Rectal smooth muscle tissue (tissue), 1 donor: ENCODE data around the gene GRHL3.

ENCODE experiments used
- H3K27ac ChIP-seq: one replicate; pipeline ENCODE4 v1.7.0; 2013; ENCODE audit warnings: low read depth, low read length, inconsistent platforms
- H3K27me3 ChIP-seq: one replicate; pipeline ENCODE4 v1.7.0; 2013; ENCODE audit warnings: low read length; ENCODE audit not compliant: control insufficient read depth, insufficient read depth
- H3K36me3 ChIP-seq: one replicate; pipeline ENCODE4 v1.7.0; 2013; ENCODE audit warnings: low read length; ENCODE audit not compliant: control insufficient read depth, insufficient read depth
- H3K4me1 ChIP-seq: one replicate; pipeline ENCODE4 v1.7.0; 2013; ENCODE audit warnings: low read length; ENCODE audit not compliant: control insufficient read depth, insufficient read depth
- H3K4me3 ChIP-seq: one replicate; pipeline ENCODE4 v1.7.0; 2013; ENCODE audit warnings: low read length
- H3K9ac ChIP-seq: one replicate; pipeline ENCODE4 v1.7.0; 2013; ENCODE audit warnings: low read length

GRHL3 gene

GRCh38 chr1:24311741-24312140 is 7.4 kb upstream of the GRHL3 start:
- Histone ChIP-seq H3K27me3 (no peaks in the 10 kb centered on the region), H3K27ac (no peak overlapping the region), H3K4me1 (no peaks in the 10 kb centered on the region)

DNA sequence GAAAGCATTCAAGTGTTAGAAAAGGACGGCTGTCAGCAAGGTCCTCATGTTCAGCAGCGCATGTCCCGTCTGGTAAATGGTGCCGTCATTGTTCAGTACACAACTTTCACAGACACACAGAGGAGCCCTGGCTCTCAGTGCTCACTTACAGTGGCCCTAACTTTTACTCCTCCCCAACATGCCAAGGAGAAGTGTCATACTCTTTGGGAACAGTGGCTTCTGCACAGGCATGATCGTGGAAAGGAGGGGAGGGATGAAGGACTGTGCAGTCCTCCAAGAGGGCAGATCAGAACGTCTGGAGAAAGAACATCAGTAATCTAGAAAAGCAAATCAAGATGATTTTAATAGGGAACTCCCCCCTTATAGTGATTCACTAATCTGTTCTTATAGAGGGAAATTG is 3.8 kb upstream of the GRHL3 start:
- Histone ChIP-seq H3K4me3 (no peak overlapping the region), H3K36me3 (no peaks in the 10 kb centered on the region), H3K9ac (no peak overlapping the region), H3K27me3 (peaks cover 2% of the 10 kb centered on the region), H3K27ac (no peak overlapping the region), H3K4me1 (no peaks in the 10 kb centered on the region)

More at GRCh38 chr1:24311741-24312140, 7.4 kb upstream of the GRHL3 start:
- Histone ChIP-seq H3K4me3 (no peak overlapping the region), H3K36me3 (no peaks in the 10 kb centered on the region), H3K9ac (no peak overlapping the region)

DNA sequence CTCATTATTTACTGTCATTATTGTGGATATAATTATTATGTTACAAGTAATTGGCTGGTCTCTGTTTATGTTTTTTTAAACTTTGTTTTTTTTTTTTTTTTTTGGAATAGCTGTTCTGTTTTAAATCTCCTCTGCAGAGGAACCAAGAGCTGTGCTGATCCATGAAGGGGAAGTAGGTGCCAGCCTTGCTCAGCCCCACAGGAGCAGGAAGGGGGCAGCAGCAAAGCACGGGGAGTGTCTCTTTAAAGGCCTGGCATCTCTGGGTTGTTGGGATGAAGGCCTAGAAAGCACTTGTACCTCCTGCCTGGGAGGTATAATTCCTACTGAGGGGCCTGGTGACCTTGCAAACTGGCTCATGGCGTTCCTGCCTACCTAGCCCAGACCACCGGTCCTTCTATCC is 2.5 kb upstream of the GRHL3 start:
- Histone ChIP-seq H3K27me3 (peaks cover 2% of the 10 kb centered on the region), H3K4me3 (no peak overlapping the region), H3K9ac (no peak overlapping the region), H3K36me3 (no peaks in the 10 kb centered on the region), H3K4me1 (no peaks in the 10 kb centered on the region), H3K27ac (no peak overlapping the region)

- Histone ChIP-seq H3K36me3 (no peaks in the 10 kb centered on the region), H3K27ac (no peak overlapping the region), H3K4me3 (no peak overlapping the region), H3K9ac (no peak overlapping the region), H3K4me1 (no peaks in the 10 kb centered on the region), H3K27me3 (peaks cover 2% of the 10 kb centered on the region)
These were observed 2.1 kb upstream of the GRHL3 start for GRCh38 chr1:24317081-24317480.

DNA sequence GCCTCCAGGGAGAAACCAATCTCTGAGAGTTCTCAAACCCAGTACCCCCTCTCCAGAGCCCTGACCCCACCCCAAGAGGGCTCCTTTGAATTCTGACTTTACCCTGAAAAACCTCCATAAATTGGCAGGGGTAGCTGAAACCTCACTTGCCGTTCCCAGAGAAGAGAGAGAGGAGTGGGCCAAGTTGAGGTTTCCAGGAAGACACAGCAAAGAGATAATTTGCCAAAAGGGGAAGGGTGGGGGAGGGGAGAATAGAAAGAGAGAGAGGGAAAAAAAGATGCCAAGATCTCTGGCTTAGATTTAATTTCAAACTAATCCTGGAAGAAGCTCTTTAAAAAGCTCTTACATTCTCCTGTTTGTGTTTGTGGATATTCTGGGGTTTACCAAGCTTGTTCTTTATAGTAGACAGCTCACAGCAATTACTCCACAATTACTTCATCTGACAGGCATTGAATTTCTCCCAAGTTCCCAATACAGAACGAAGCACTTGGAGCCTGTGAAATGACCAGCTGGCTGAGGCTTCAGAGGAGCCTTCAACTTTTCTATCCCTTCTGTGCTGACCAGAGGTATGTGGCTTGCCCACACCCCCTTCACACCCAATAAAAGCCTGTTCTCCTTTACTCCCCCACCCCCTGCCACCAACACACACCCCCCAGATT is 1.1 kb upstream of the GRHL3 start:
- no peak overlapping the region for H3K4me3 ChIP-seq
- no peak overlapping the region for H3K27ac ChIP-seq
- H3K9ac ChIP-seq, result no peak overlapping the region
- H3K36me3 ChIP-seq, result no peaks in the 10 kb centered on the region
- no peaks in the 10 kb centered on the region for H3K4me1 ChIP-seq
- H3K27me3 ChIP-seq, result peaks cover 2% of the 10 kb centered on the region

GRCh38 chr1:24318615-24319311 is 394 bp upstream of the GRHL3 start:
- Histone ChIP-seq H3K4me1 (no peaks in the 10 kb centered on the region), H3K27ac (no peak overlapping the region), H3K36me3 (no peaks in the 10 kb centered on the region), H3K4me3 (no peak overlapping the region), H3K27me3 (peaks cover 2% of the 10 kb centered on the region), H3K9ac (no peak overlapping the region)

DNA sequence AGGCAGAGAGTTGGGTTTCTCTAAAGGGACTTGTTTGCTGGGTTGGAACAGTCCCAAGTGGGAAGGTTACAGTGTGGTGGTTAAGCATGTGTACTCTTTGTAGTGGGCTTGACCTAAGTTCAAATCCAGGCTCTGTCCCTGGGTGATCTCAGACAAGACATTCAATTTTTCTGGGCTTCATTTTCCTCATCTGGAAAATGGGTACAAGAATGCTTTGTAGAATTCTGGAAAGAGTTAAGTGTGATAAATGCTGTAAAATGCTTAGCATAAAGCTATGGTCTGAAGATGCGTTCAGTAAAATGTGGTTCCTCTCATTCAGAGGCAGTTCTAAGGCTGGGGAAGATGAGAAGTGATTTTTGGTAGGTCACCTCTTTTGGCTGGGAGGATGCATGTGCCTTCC is 805 bp downstream of the GRHL3 start:
- no peaks in the 10 kb centered on the region for H3K36me3 ChIP-seq
- H3K4me3 ChIP-seq, result no peak overlapping the region
- H3K27ac ChIP-seq, result no peak overlapping the region
- H3K4me1 ChIP-seq, result no peaks in the 10 kb centered on the region
- H3K9ac ChIP-seq, result no peak overlapping the region
- peaks cover 2% of the 10 kb centered on the region for H3K27me3 ChIP-seq

GRCh38 chr1:24321126-24321525 is 2.0 kb downstream of the GRHL3 start:
- no peak overlapping the region for H3K9ac ChIP-seq
- no peaks in the 10 kb centered on the region for H3K4me1 ChIP-seq
- peak overlapping the region; percentile 57 for H3K4me3 ChIP-seq
- no peak overlapping the region for H3K27ac ChIP-seq
- peaks cover 2% of the 10 kb centered on the region for H3K27me3 ChIP-seq
- H3K36me3 ChIP-seq, result no peaks in the 10 kb centered on the region

DNA sequence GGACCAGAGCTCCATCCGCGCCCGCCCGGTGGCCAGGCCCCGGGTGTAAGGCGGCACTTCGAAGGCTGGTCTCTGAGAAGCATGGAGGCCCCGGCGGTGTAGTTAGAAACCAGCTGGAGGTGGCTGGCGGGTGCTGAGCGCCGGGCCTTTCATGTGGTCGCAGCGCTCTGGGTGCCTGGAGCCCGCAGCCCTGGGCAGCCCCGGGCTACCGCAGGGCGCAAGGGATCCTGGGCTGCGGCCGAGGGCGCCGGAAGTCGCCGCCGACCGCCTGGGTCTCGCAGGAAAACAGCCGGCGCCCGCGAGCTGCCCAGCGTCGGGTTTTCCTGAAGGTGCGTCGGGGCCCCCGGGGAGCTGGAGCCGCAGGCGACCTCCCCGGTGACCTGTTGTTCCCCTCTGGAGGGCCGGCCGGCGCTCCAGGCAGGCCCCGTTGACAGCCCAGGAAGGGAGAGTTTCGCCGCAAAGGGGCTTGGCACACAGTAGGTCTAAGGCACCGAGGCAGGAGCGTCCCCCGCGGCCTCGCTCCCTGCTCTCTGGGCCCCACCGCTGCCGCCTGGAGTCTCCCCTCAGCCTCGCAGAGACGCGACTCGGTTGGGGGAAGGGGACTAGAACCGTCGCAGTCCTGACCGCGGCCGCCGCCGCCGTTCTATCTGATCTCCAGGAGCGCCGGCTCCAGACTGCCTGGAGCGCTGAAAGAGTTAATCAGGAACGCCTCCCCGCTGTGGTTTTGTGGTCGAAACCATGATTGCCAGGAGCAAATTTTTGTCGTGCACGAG is 2.7 kb downstream of the GRHL3 start:
- Histone ChIP-seq H3K9ac (peak overlapping the region; percentile 46), H3K36me3 (no peaks in the 10 kb centered on the region), H3K27me3 (peaks cover 2% of the 10 kb centered on the region), H3K4me3 (peak overlapping the region; percentile 57), H3K27ac (no peak overlapping the region), H3K4me1 (no peaks in the 10 kb centered on the region)

- no peaks in the 10 kb centered on the region for H3K36me3 ChIP-seq
- H3K4me3 ChIP-seq, result peak overlapping the region; percentile 57
- peaks cover 2% of the 10 kb centered on the region for H3K27me3 ChIP-seq
- no peak overlapping the region for H3K27ac ChIP-seq
- H3K4me1 ChIP-seq, result no peaks in the 10 kb centered on the region
- H3K9ac ChIP-seq, result no peak overlapping the region
These were observed 3.5 kb downstream of the GRHL3 start for GRCh38 chr1:24322470-24323177.

- H3K27me3 ChIP-seq, result peaks cover 2% of the 10 kb centered on the region
- no peaks in the 10 kb centered on the region for H3K4me1 ChIP-seq
- H3K36me3 ChIP-seq, result no peaks in the 10 kb centered on the region
- no peak overlapping the region for H3K4me3 ChIP-seq
- no peak overlapping the region for H3K27ac ChIP-seq
- H3K9ac ChIP-seq, result no peak overlapping the region
These were observed 4.1 kb downstream of the GRHL3 start for GRCh38 chr1:24323281-24323680.

GRCh38 chr1:24324903-24325302 is 5.7 kb downstream of the GRHL3 start:
- no peaks in the 10 kb centered on the region for H3K36me3 ChIP-seq
- no peak overlapping the region for H3K9ac ChIP-seq
- no peak overlapping the region for H3K4me3 ChIP-seq
- no peaks in the 10 kb centered on the region for H3K4me1 ChIP-seq
- no peak overlapping the region for H3K27ac ChIP-seq
- H3K27me3 ChIP-seq, result no peaks in the 10 kb centered on the region
